Type B pancreatic cell (in vitro differentiated cells): ENCODE measurements around the gene IMPG2. TPM values are rescaled to one million over a fixed set of nuclear protein-coding genes. Genes with fewer than 3 reads are reported as not detected.

Source experiments
- DNase-seq: peaks from one replicate; pipeline ENCODE4 v3.0.0; 2021; ENCODE audit warnings: mixed read lengths; ENCODE audit not compliant: unreplicated experiment; ENCODE audit errors: extremely low spot score
- H3K27ac Mint-ChIP-seq: 2 replicates; pipeline ENCODE4 v1.8.0; 2021; ENCODE audit warnings: mild to moderate bottlenecking, mixed read lengths
- H3K27me3 Mint-ChIP-seq: 2 replicates; pipeline ENCODE4 v1.8.0; 2021; ENCODE audit warnings: mixed read lengths
- H3K36me3 Mint-ChIP-seq: 2 replicates; pipeline ENCODE4 v1.8.0; 2021; ENCODE audit warnings: mixed read lengths
- H3K4me1 Mint-ChIP-seq: one replicate; pipeline ENCODE4 v1.8.0; 2021; ENCODE audit warnings: mixed read lengths; ENCODE audit not compliant: unreplicated experiment
- H3K4me3 Mint-ChIP-seq: 2 replicates; pipeline ENCODE4 v1.8.0; 2021; ENCODE audit warnings: mild to moderate bottlenecking, mixed read lengths
- H3K9me3 Mint-ChIP-seq: 2 replicates; pipeline ENCODE4 v1.8.0; 2021; ENCODE audit warnings: mixed read lengths
- total RNA-seq: library from RNA; stranded (reverse); gene quantifications from 2 replicates; pipeline ENCODE4 v1.2.1, GENCODE V29; 2021; ENCODE audit warnings: low replicate concordance
- TF ChIP-seq, protein P1 (sequence below): fragments of 200-600 bp; sonication (generic); conservative IDR thresholded peaks from 2 replicates; pipeline ENCODE4 v1.5.0; 2021; ENCODE audit warnings: antibody characterized with exemption, mild to moderate bottlenecking

The IMPG2 gene
- total RNA-seq, 1 donor from 2014 or later: 0.53 TPM

DNA sequence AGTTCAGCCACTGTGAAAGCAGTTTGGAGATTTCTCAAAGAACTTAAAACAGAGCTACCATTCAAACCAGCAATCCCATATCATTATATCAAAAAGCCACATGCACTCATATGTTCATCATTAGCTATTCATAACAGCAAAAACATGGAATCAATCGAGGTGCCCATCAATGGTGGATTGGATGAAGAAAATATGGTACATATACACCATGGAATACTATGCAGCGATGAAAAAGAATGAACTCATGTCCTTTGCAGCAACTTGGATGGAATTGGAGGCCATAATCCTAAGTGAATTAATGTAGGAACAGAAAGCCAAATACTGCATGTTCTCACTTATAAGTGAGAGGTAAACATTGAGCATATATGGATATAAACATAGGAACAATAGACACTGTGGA, 32.1 kb downstream of the IMPG2 start:
- TF ChIP-seq, protein P1, sequence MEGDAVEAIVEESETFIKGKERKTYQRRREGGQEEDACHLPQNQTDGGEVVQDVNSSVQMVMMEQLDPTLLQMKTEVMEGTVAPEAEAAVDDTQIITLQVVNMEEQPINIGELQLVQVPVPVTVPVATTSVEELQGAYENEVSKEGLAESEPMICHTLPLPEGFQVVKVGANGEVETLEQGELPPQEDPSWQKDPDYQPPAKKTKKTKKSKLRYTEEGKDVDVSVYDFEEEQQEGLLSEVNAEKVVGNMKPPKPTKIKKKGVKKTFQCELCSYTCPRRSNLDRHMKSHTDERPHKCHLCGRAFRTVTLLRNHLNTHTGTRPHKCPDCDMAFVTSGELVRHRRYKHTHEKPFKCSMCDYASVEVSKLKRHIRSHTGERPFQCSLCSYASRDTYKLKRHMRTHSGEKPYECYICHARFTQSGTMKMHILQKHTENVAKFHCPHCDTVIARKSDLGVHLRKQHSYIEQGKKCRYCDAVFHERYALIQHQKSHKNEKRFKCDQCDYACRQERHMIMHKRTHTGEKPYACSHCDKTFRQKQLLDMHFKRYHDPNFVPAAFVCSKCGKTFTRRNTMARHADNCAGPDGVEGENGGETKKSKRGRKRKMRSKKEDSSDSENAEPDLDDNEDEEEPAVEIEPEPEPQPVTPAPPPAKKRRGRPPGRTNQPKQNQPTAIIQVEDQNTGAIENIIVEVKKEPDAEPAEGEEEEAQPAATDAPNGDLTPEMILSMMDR: no peak
- Mint-ChIP-seq H3K9me3 (peaks cover 5% of the 10 kb centered on the region), H3K4me3 (no peak overlapping the region), H3K27ac (no peak overlapping the region), H3K27me3 (no peaks in the 10 kb centered on the region), H3K36me3 (no peaks in the 10 kb centered on the region), H3K4me1 (no peaks in the 10 kb centered on the region)
- no peak for DNase-seq

DNA sequence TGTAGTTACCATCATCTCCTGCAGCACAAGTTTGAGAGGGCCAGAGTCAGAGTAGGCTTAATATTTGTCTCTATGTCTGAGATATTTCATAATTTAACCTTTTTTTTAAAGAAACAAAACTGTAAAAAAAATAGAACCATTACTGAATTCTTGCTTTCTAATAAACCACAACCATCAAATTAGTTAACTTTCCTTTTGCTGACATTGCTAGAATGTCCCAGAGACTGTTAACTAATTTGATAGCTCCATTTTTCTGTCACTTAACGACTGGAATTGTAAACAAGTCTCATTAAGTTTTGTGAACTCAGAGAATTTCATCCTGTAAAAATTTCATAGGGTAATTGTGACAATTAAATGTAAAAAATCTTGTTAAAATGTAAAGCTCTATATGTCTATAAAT, 35.6 kb downstream of the IMPG2 start:
- no peak for DNase-seq
- Mint-ChIP-seq H3K36me3 (no peaks in the 10 kb centered on the region), H3K4me3 (no peak overlapping the region), H3K4me1 (peaks cover 8% of the 10 kb centered on the region), H3K9me3 (peaks cover 5% of the 10 kb centered on the region), H3K27ac (no peak overlapping the region), H3K27me3 (no peaks in the 10 kb centered on the region)
- TF ChIP-seq, protein P1: no peak

- Mint-ChIP-seq H3K36me3 (no peaks in the 10 kb centered on the region), H3K9me3 (no peaks in the 10 kb centered on the region), H3K27me3 (no peaks in the 10 kb centered on the region), H3K4me3 (no peak overlapping the region), H3K4me1 (peaks cover 8% of the 10 kb centered on the region), H3K27ac (no peak overlapping the region)
- DNase-seq: no peak
- TF ChIP-seq, protein P1: no peak
Measured at GRCh38 chr3:101281521-101282030, 38.8 kb downstream of the IMPG2 start.

GRCh38 chr3:101279765-101280385, 40.5 kb downstream of the IMPG2 start:
- Mint-ChIP-seq H3K27me3 (no peaks in the 10 kb centered on the region), H3K36me3 (no peaks in the 10 kb centered on the region), H3K9me3 (no peaks in the 10 kb centered on the region), H3K27ac (no peak overlapping the region), H3K4me1 (peaks cover 8% of the 10 kb centered on the region), H3K4me3 (no peak overlapping the region)
- no peak for DNase-seq
- TF ChIP-seq, protein P1: no peak

DNA sequence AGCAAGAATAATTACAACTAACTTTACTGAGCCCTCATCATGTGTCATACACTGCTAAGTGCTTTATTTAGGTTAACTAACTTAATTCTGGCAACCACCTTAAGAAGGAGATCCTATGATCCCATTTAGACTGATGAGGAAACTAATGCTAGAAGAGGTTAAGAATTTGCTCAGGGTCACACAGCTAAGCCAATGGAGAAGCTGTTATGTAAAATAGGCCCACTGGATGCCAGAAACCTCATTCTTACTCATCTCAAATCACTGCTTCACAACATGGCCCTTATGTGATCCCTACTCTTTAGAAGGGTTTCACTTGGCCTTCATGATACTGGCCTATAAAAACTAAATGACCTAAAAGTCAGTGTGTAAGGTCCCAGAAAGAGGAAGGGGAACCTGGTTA, 41.2 kb downstream of the IMPG2 start:
- no peak for DNase-seq
- no peak overlapping the region for H3K4me3 Mint-ChIP-seq
- no peaks in the 10 kb centered on the region for H3K9me3 Mint-ChIP-seq
- no peak overlapping the region for H3K27ac Mint-ChIP-seq
- no peaks in the 10 kb centered on the region for H3K27me3 Mint-ChIP-seq
- TF ChIP-seq, protein P1: no peak
- peaks cover 8% of the 10 kb centered on the region for H3K4me1 Mint-ChIP-seq
- H3K36me3 Mint-ChIP-seq: no peaks in the 10 kb centered on the region
